HG02970 (cell line): ENCODE measurements around the gene TTLL3.
A peak's percentile ranks its signal among the peaks of the same experiment; 100 is the strongest.

Experiments used
- ATAC-seq: cut with Tn5 transposase; IDR thresholded peaks from one replicate; pipeline ENCODE4 v1.9.1; 2021; ENCODE audit warnings: mild to moderate bottlenecking, moderate library complexity, moderate number of reproducible peaks; ENCODE audit not compliant: unreplicated experiment, low FRiP score

TTLL3 gene

GRCh38 chr3:9781551-9781950 is 28.5 kb upstream of the TTLL3 start:
- no peak for ATAC-seq

GRCh38 chr3:9781978-9782603 is 28.0 kb upstream of the TTLL3 start:
- ATAC-seq, result no peak

- no peak for ATAC-seq
These were observed 27.3 kb upstream of the TTLL3 start for GRCh38 chr3:9782770-9783169.

- ATAC-seq, result no peak
These were observed 26.1 kb upstream of the TTLL3 start for GRCh38 chr3:9783954-9784353.

GRCh38 chr3:9784965-9785364 is 25.1 kb upstream of the TTLL3 start:
- ATAC-seq, result no peak

- ATAC-seq, result no peak
These were observed 24.5 kb upstream of the TTLL3 start for GRCh38 chr3:9785602-9786001.

GRCh38 chr3:9786209-9786739 is 23.8 kb upstream of the TTLL3 start:
- no peak for ATAC-seq

- ATAC-seq, result no peak
These were observed 23.0 kb upstream of the TTLL3 start for GRCh38 chr3:9786825-9787669.

- ATAC-seq, result no peak
These were observed 22.3 kb upstream of the TTLL3 start for GRCh38 chr3:9787714-9788113.

GRCh38 chr3:9791127-9791526 is 18.9 kb upstream of the TTLL3 start:
- ATAC-seq, result no peak

GRCh38 chr3:9791790-9792404 is 18.2 kb upstream of the TTLL3 start:
- ATAC-seq, result no peak

- peak; percentile 86 for ATAC-seq
These were observed 17.5 kb upstream of the TTLL3 start, which contains the start of the genes ARPC4 and TADA3 for GRCh38 chr3:9792405-9793160. ARPC4 (plus strand) TSS chr3:9793082; CDS start chr3:9793122, 40 bp downstream. TADA3 (minus strand) TSS chr3:9792473; CDS start chr3:9791466, 1,007 bp downstream.

- ATAC-seq, result peak; percentile 8
These were observed 16.8 kb upstream of the TTLL3 start for GRCh38 chr3:9793161-9793781.

GRCh38 chr3:9794400-9794799 is 15.7 kb upstream of the TTLL3 start:
- ATAC-seq, result no peak

GRCh38 chr3:9795207-9795606 is 14.9 kb upstream of the TTLL3 start:
- no peak for ATAC-seq

- no peak for ATAC-seq
These were observed 12.7 kb upstream of the TTLL3 start for GRCh38 chr3:9797196-9797945.

GRCh38 chr3:9800529-9800928 is 9.5 kb upstream of the TTLL3 start:
- no peak for ATAC-seq

- ATAC-seq, result no peak
These were observed 6.6 kb upstream of the TTLL3 start for GRCh38 chr3:9803494-9803893.

GRCh38 chr3:9804996-9805395 is 5.1 kb upstream of the TTLL3 start:
- ATAC-seq, result no peak
